Thyroid gland (tissue), 4 donors: Measurements from ENCODE around the gene CAPZA1.

ENCODE experiments used
- CTCF ChIP-seq, 6 experiments: fragments of 200-600 bp in 3 of 6; fragments of 450-650 bp in 3 of 6; sonication (generic) in 3 of 6; IDR thresholded peaks; one replicate each; pipeline ENCODE4 v1.5.1; 2016 to 2019; ENCODE audit warnings: antibody characterized with exemption in 6 of 6, mild to moderate bottlenecking in 2 of 6, inconsistent platforms in 1 of 6, moderate library complexity in 1 of 6
- POLR2A ChIP-seq, 2 donors: fragments of 450-650 bp; IDR thresholded peaks; one replicate each; pipeline ENCODE4 v1.6.1; 2017; ENCODE audit warnings: antibody characterized with exemption in 2 of 2, mild to moderate bottlenecking in 2 of 2, moderate library complexity in 1 of 2

- no peak for TF ChIP-seq CTCF (IDR thresholded peaks at IDR 0.05)
- TF ChIP-seq POLR2A (IDR thresholded peaks at IDR 0.05), result no peak
Observed at GRCh38 chr1:112701227-112702066, 81.8 kb downstream of the CAPZA1 start.
